NCI-H187 (cell line): ENCODE measurements around the gene SERPINB6.
"Not testable (repeated sequence)": the region's sequence is repeated elsewhere in the genome, so short reads cannot be mapped to it uniquely, and the experiment has no call there.

Source experiments
- DNase-seq, 2 experiments: peaks; one replicate each; lab custom pipeline; 2025; lab: John Stamatoyannopoulos, UW

The SERPINB6 gene

GRCh38 chr6:2958331-2958711, 13.0 kb downstream of the SERPINB6 start:
- DNase-seq = no peak

DNA sequence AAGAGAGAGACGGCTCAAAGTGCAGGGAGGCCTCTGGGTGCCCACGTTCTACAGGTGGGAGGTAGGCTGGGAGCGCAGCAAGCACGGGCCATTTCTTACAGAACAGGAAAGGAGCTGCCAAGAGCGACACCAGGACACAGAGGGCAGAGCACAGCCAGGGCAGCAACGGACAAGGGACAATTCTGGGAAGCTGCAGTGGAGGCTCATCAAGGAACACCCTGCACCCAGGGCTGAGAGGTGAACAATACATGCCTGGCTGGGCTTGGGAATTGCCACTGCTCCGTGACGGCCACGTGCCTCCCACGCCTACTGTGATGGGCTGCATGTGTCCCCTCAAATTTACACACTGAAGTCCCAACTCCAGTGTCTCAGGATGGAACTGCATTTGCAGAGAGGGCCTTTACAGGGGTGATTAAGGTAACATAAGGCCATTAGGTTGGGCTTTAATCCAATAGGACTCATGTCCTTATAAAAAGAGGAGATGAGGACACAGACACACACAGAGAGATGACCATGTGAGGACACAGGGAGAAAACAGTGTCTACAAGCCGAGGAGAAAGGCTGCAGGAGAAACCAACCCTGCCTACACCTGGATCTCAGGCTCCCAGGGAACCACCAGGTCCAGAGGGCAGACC, 13.6 kb downstream of the SERPINB6 start:
- DNase-seq = no peak

GRCh38 chr6:2956930-2957685, 14.3 kb downstream of the SERPINB6 start:
- no peak for DNase-seq

GRCh38 chr6:2953098-2953497, 18.3 kb downstream of the SERPINB6 start:
- DNase-seq = no peak

DNA sequence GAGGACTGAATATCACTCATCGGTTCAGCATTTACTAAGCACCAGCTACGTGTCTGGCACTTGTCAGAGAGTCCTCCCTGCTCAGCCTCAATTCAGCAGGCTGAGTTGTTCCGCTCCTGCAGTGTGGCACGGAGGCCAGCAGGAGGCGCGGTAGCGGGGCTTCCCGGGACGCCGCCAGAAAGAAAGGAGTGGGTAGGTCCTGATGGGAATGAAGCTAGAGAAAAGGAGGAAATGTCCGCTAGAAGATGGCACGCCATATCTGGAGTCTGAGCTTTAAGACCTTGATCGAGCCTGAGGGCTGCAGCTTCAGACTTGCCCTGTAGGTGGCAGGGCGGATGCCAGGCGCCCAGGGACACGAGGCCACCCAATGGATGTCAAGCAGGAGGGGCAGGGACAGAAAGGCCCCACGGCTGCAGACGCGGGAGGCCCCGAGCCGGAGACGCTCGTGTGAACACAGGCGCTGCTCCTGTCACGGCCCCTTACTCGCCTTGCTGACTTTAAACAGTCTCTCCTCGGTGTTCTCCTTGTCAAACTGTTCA, 18.7 kb downstream of the SERPINB6 start:
- DNase-seq = peak; percentile 47 to 60

DNA sequence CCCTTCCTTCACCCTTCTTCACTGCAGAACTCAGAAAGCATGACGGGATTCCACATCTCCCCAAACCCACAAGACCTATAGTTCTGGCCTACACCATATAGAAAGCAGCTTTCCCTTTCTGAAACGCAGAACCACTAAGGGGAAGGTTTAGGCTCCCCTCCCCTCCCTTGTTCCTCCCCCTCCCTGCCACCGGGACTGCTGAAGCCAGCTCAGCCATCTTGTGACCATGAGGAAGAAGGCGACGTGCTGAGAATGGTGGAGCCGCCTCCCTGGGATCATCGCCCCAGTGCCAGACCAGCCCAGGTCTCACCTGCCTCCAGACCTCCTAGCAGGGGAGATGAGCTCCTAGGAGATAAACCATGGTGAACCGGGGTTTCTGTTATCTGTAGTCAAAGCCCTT, 19.6 kb downstream of the SERPINB6 start:
- no peak for DNase-seq

GRCh38 chr6:2950713-2951112, 20.7 kb downstream of the SERPINB6 start:
- DNase-seq = no peak

- DNase-seq = no peak
Measured at GRCh38 chr6:2949536-2950083, 21.8 kb downstream of the SERPINB6 start.

GRCh38 chr6:2949121-2949520, 22.2 kb downstream of the SERPINB6 start:
- no peak for DNase-seq

GRCh38 chr6:2948228-2949025, 22.9 kb downstream of the SERPINB6 start:
- DNase-seq = no peak

GRCh38 chr6:2947445-2947844, 23.9 kb downstream of the SERPINB6 start:
- no peak for DNase-seq

DNA sequence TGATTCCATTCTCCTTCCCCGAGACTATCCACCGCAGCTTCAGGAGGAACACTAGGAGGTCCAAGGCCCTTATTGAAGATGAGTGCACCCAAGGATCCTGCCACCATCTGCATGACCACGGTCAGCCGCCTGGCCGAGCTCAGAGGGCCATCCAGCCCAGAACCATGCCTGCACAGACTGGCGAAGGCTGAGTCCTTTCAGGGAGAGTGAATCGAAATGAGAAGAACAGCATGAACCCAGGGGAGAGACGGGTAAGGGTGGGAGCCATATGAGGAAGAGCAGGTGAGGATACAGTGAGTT, 26.3 kb downstream of the SERPINB6 start:
- no peak for DNase-seq

DNA sequence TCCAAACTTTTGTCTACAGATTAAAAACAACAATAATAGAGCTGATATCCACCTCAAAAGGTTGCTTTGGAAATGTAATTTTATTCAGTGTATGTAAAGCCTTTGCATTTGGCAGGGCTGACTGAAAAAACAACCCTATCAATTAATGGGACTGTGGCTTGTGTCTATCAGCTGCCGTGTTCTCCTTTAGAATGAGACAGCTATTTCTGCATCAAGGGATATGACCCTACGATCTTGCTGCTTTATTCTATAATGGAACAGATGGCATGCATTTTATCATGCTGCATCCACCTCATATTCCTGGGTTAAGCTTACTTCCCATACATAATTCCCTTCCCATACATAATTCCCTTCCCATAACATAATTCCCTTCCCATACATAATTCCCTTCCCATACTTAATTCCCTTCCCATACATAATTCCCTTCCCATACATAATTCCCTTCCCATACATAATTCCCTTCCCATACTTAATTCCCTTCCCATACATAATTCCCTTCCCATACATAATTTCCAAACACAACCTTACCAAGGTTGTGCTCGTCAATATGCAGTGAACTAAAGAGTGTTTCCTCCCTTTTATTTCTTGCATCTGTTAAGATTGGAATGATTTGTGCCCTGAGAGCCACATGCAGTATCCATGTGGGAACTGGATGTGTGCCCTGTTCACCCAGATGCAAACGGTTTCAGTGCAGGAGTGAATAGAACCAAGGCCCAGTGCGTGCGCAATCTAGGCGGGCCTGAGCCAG, 26.8 kb downstream of the SERPINB6 start:
- no peak for DNase-seq

- no peak for DNase-seq
Measured at GRCh38 chr6:2943564-2943955, 27.8 kb downstream of the SERPINB6 start.

GRCh38 chr6:2942914-2943563, 28.3 kb downstream of the SERPINB6 start:
- DNase-seq = no peak

GRCh38 chr6:2942116-2942515, 29.3 kb downstream of the SERPINB6 start:
- not testable (repeated sequence) for DNase-seq

- no peak for DNase-seq
Measured at GRCh38 chr6:2940851-2941250, 30.5 kb downstream of the SERPINB6 start.

GRCh38 chr6:2940010-2940850, 31.1 kb downstream of the SERPINB6 start:
- DNase-seq = no peak

DNA sequence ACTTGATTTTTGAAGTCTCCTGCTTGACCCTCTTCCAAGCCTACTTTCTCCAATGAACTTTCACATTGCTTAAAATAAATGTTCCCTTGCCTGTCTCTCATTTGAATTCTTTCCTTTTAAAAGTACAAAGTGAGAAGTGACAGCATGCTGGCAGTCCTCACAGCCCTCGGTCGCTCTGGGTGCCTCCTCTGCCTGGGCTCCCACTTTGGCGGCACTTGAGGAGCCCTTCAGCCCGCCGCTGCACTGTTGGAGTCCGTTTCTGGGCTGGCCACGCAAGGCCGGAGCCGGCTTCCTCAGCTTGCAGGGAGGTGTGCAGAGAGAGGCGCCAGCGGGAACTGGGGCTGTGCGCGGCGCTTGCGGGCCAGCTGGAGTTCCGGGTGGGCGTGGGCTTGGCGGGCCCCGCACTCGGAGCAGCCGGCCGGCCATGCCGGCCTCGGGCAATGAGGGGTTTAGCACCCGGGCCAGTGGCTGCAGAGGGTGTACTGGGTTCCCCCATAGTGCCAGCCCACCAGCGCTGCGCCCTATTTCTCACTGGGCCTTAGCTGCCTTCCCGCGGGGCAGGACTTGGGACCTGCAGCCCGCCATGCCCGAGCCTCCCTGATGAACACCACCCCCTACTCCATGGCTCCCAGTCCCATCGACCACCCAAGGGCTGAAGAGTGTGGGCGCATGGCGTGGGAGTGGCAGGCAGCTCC, 31.9 kb downstream of the SERPINB6 start:
- DNase-seq = no peak

DNA sequence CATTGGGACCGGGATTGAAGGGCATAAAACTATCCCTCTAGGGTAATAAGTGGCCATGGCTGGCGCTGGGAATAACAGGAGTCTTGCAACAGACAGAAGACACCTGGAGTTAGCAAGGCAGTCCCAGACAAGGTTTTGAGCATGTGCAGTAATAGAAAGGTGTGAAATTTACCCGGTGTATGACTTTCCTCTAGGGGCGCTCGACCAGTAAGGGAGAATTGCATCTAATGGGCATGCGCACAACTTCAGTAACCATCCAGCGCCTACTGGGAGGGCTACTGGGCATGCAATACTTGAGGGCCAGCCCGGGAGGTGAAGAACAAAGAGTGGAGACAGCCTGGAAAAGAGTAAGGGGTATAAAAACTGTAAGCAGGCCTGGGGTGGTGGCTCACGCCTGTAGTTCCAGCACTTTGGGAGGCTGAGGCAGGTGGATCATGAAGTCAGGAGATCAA, 32.7 kb downstream of the SERPINB6 start:
- DNase-seq = no peak
